ENCODE measurements around the gene CRYBG3.
A peak's percentile ranks its signal among the peaks of the same experiment; 100 is the strongest.
"Not testable (repeated sequence)": the region's sequence is repeated elsewhere in the genome, so short reads cannot be mapped to it uniquely, and the experiment has no call there.

Gene CRYBG3

GRCh38 chr3:97821774-97822358, at the start of gene CRYBG3:
CRYBG3 (plus strand) TSS chr3:97822011; CDS start chr3:97822207, 196 bp downstream.
- peak; percentile 84 for DNase-seq

- DNase-seq, result no peak
Observed at GRCh38 chr3:97772926-97773325, 48.9 kb upstream of the CRYBG3 start.

- no peak for DNase-seq
Observed at GRCh38 chr3:97778152-97778551, 43.7 kb upstream of the CRYBG3 start.

GRCh38 chr3:97793420-97794019, 28.3 kb upstream of the CRYBG3 start:
- peak; percentile 27 for DNase-seq

GRCh38 chr3:97795951-97796350, 25.9 kb upstream of the CRYBG3 start:
- DNase-seq, result no peak

- no peak for DNase-seq
Observed at GRCh38 chr3:97804471-97804870, 17.3 kb upstream of the CRYBG3 start.

GRCh38 chr3:97810779-97811390, 10.9 kb upstream of the CRYBG3 start:
- DNase-seq, result no peak

GRCh38 chr3:97815149-97815917, 6.5 kb upstream of the CRYBG3 start:
- peak; percentile 57 for DNase-seq

GRCh38 chr3:97816811-97817210, 5.0 kb upstream of the CRYBG3 start:
- no peak for DNase-seq

- no peak for DNase-seq
Observed at GRCh38 chr3:97817965-97818364, 3.8 kb upstream of the CRYBG3 start.

GRCh38 chr3:97820780-97821179, 1.0 kb upstream of the CRYBG3 start:
- no peak for DNase-seq

GRCh38 chr3:97821287-97821773, 481 bp upstream of the CRYBG3 start:
- DNase-seq, result peak; percentile 61

- DNase-seq, result peak; percentile 18
Observed at GRCh38 chr3:97822359-97822775, 556 bp downstream of the CRYBG3 start.

GRCh38 chr3:97823046-97824004, 1.5 kb downstream of the CRYBG3 start:
- DNase-seq, result no peak

- no peak for DNase-seq
Observed at GRCh38 chr3:97825101-97825500, 3.3 kb downstream of the CRYBG3 start.

- DNase-seq, result no peak
Observed at GRCh38 chr3:97827741-97828471, 6.1 kb downstream of the CRYBG3 start.

- no peak for DNase-seq
Observed at GRCh38 chr3:97829198-97829597, 7.4 kb downstream of the CRYBG3 start.

GRCh38 chr3:97830638-97831037, 8.8 kb downstream of the CRYBG3 start:
- DNase-seq, result no peak

- DNase-seq, result no peak
Observed at GRCh38 chr3:97831140-97831539, 9.3 kb downstream of the CRYBG3 start.

- DNase-seq, result not testable (repeated sequence)
Observed at GRCh38 chr3:97833184-97833583, 11.4 kb downstream of the CRYBG3 start.

- DNase-seq, result no peak
Observed at GRCh38 chr3:97835761-97836160, 13.9 kb downstream of the CRYBG3 start.

- DNase-seq, result no peak
Observed at GRCh38 chr3:97838393-97838792, 16.6 kb downstream of the CRYBG3 start.

Data from CD4-positive, alpha-beta T cell treated with Interleukin-6 for 4 hours (primary cell).